Measurements from ENCODE around the gene IRX4. TPM values are rescaled to one million over a fixed set of nuclear protein-coding genes. Genes with fewer than 3 reads are reported as not detected.
A peak's percentile ranks its signal among the peaks of the same experiment; 100 is the strongest.

Gene IRX4
- total RNA-seq, 4 donors from 2014 or later, result not detected

GRCh38 chr5:1857256-1857600 is 25.5 kb downstream of the IRX4 start:
- no peaks in the 10 kb centered on the region for H3K4me1 ChIP-seq
- DNase-seq (ENCODE audit: low spot score in 2 of 2), result no peak
- no peak overlapping the region for H3K27ac ChIP-seq
- no peaks in the 10 kb centered on the region for H3K36me3 ChIP-seq
- WGBS, 2 donors, result 85 to 88% methylated on average over 25 to 32 of the region's 32 CpGs
- H3K4me3 ChIP-seq, result peak overlapping the region in 1 of 4 donors; percentile 18
- peaks cover 0 to 22% of the 10 kb centered on the region in 2 donors for H3K27me3 ChIP-seq
- H3K9me3 ChIP-seq, result no peaks in the 10 kb centered on the region
- TF ChIP-seq EP300 (IDR thresholded peaks at IDR 0.05) (no peak), POLR2A (IDR thresholded peaks at IDR 0.05) (no peak)
- TF ChIP-seq, protein P1, sequence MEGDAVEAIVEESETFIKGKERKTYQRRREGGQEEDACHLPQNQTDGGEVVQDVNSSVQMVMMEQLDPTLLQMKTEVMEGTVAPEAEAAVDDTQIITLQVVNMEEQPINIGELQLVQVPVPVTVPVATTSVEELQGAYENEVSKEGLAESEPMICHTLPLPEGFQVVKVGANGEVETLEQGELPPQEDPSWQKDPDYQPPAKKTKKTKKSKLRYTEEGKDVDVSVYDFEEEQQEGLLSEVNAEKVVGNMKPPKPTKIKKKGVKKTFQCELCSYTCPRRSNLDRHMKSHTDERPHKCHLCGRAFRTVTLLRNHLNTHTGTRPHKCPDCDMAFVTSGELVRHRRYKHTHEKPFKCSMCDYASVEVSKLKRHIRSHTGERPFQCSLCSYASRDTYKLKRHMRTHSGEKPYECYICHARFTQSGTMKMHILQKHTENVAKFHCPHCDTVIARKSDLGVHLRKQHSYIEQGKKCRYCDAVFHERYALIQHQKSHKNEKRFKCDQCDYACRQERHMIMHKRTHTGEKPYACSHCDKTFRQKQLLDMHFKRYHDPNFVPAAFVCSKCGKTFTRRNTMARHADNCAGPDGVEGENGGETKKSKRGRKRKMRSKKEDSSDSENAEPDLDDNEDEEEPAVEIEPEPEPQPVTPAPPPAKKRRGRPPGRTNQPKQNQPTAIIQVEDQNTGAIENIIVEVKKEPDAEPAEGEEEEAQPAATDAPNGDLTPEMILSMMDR (IDR thresholded peaks at IDR 0.05), result no peak

DNA sequence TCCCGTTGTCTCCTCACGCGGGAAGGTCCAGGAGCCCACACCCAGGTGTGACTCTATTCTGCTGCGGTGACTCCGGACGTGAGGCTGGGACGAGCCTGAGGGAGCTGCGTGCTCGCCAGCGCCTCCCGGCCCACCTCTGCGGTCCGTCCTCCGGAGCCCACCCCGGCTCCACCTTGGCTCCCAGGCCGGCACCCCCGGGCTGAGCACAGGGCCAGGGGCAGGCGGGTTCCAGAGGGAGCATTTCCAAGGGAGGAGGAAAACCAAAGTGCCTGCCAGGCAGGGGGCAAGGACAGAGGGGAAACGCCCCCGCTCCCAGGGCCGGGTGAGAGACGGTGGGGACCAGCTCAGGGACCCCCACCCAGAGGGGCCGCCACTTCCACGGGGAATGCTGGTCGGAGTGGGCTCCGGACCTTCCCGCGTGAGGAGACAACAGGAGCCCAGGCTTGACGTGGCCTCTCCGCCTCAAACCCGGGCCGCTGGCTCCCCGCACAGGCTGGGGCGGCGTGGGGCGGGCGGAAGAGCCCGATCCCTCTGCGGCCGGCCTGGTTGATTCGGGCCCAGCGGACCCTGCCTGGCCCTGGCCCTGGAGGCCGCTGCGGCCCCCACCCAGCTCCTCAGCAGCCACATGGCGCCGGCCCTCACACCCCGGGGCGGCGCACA is 26.0 kb downstream of the IRX4 start:
- no peaks in the 10 kb centered on the region for H3K36me3 ChIP-seq
- TF ChIP-seq, protein P1 (IDR thresholded peaks at IDR 0.05), result no peak
- no peak for TF ChIP-seq POLR2A (IDR thresholded peaks at IDR 0.05)
- TF ChIP-seq EP300 (IDR thresholded peaks at IDR 0.05), result no peak
- H3K9me3 ChIP-seq, result no peaks in the 10 kb centered on the region
- DNase-seq (ENCODE audit: low spot score in 2 of 2), result no peak
- H3K4me3 ChIP-seq, result peak overlapping the region in 1 of 4 donors; percentile 18
- WGBS, 2 donors, result 89% methylated on average over 20 to 47 of the region's 49 CpGs
- peaks cover 0 to under 1% (median 0%) of the 10 kb centered on the region in 4 donors for H3K4me1 ChIP-seq
- H3K27ac ChIP-seq, result no peak overlapping the region
- peaks cover 0 to 27% of the 10 kb centered on the region in 2 donors for H3K27me3 ChIP-seq

DNA sequence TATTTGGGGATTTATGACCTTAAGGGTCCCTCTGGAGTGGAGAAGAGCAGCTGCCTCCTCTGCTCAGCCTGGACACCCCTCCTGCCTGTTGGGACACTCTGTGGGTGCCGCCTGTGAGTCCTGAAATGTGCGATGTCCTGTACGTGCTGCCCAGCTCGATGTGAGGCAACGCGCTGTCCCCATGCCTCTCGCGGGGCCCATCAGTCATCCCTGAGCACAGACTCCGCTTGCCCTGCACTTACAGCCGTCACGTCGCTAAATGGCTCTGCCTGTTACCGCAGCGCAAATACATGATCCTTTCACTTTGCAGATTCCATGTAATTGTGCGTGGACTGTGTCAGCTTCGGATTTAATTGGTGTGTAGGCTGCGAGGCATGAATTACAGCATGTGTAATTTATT is 27.1 kb downstream of the IRX4 start:
- H3K27ac ChIP-seq, result no peak overlapping the region
- no peaks in the 10 kb centered on the region for H3K9me3 ChIP-seq
- WGBS, 2 donors, result 59 to 63% methylated on average over 17 of the region's 17 CpGs
- no peak for TF ChIP-seq POLR2A (IDR thresholded peaks at IDR 0.05)
- no peak for TF ChIP-seq EP300 (IDR thresholded peaks at IDR 0.05)
- TF ChIP-seq, protein P1 (IDR thresholded peaks at IDR 0.05), result no peak
- no peaks in the 10 kb centered on the region for H3K36me3 ChIP-seq
- no peak for DNase-seq (ENCODE audit: low spot score in 2 of 2)
- H3K4me3 ChIP-seq, result no peak overlapping the region
- peaks cover 0 to 38% of the 10 kb centered on the region in 2 donors for H3K27me3 ChIP-seq
- H3K4me1 ChIP-seq, result peaks cover 0 to 10% (median 0%) of the 10 kb centered on the region in 4 donors

DNA sequence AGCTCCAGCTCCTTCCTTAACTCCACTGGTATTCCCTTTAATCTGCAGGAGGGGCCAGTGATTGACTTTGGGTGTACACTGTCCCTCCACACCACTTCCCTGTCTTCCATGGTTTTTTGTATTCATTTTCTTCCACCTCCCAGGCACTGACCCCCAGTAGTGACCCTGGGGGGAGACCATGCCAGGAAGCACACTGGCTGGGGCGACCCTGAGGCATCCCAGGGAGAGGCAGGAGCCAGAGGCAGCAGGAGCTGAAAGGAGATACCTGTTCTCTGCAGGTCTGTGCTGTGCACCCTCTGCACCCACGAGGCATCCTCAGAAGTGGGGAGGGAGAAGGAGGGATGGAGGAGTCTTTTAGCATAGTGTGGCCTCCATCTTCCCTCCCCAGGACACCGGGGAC is 27.6 kb downstream of the IRX4 start:
- Histone ChIP-seq H3K9me3 (no peaks in the 10 kb centered on the region), H3K27ac (no peak overlapping the region), H3K4me1 (peaks cover 0 to 10% (median 0%) of the 10 kb centered on the region in 4 donors), H3K4me3 (no peak overlapping the region), H3K36me3 (no peaks in the 10 kb centered on the region), H3K27me3 (peaks cover 0 to 43% of the 10 kb centered on the region in 2 donors)
- TF ChIP-seq EP300 (IDR thresholded peaks at IDR 0.05) (no peak), POLR2A (IDR thresholded peaks at IDR 0.05) (no peak)
- TF ChIP-seq, protein P1 (IDR thresholded peaks at IDR 0.05), result no peak
- no peak for DNase-seq (ENCODE audit: low spot score in 2 of 2)
- WGBS, 2 donors, result 31 to 49% methylated on average over 3 of the region's 3 CpGs

GRCh38 chr5:1853531-1853930 is 29.2 kb downstream of the IRX4 start:
- H3K36me3 ChIP-seq, result no peaks in the 10 kb centered on the region
- peaks cover 0 to 57% of the 10 kb centered on the region in 2 donors for H3K27me3 ChIP-seq
- peaks cover 0 to 10% (median 0%) of the 10 kb centered on the region in 4 donors for H3K4me1 ChIP-seq
- no peak overlapping the region for H3K4me3 ChIP-seq
- TF ChIP-seq POLR2A (IDR thresholded peaks at IDR 0.05) (no peak), EP300 (IDR thresholded peaks at IDR 0.05) (no peak)
- TF ChIP-seq, protein P1 (IDR thresholded peaks at IDR 0.05), result no peak
- DNase-seq (ENCODE audit: low spot score in 2 of 2), result no peak
- WGBS, 2 donors, result 71 to 72% methylated on average over 8 of the region's 8 CpGs
- no peak overlapping the region for H3K27ac ChIP-seq
- no peaks in the 10 kb centered on the region for H3K9me3 ChIP-seq

Measured in tibial nerve (tissue), 4 donors.